OCI-LY3 (cell line): ENCODE results near the gene NOB1.

Experiments used
- H2AFZ ChIP-seq: fragments of 200-600, 300-600 bp; shearing (Covaris generic); 2 replicates; pipeline ENCODE4 v1.6.0; 2014; ENCODE audit warnings: antibody characterized with exemption, low read depth, low read length
- H3K27ac ChIP-seq: fragments of 200-600, 300-600 bp; sonication (generic); 2 replicates; pipeline ENCODE4 v1.5.1; 2014; ENCODE audit warnings: mild to moderate bottlenecking, low read length, moderate library complexity, mixed read lengths
- H3K27me3 ChIP-seq: fragments of 200-600, 300-600 bp; sonication (generic); 2 replicates; pipeline ENCODE4 v1.6.1; 2014; ENCODE audit warnings: low read depth, low read length, mixed read lengths
- H3K36me3 ChIP-seq: fragments of 200-600, 300-600 bp; sonication (generic); replicated peaks from 2 replicates; pipeline ENCODE3; 2014; ENCODE audit warnings: low read depth, low read length, mixed read lengths
- H3K4me1 ChIP-seq: fragments of 300-600, 200-600 bp; sonication (generic); 2 replicates; pipeline ENCODE4 v1.6.1; 2014; ENCODE audit warnings: low read length, mixed read lengths
- H3K4me2 ChIP-seq: fragments of 200-600, 300-600 bp; sonication (generic); 2 replicates; pipeline ENCODE4 v1.6.1; 2014; ENCODE audit warnings: low read length, mixed read lengths
- H3K4me3 ChIP-seq: fragments of 300-600, 200-600 bp; sonication (generic); 2 replicates; pipeline ENCODE4 v1.5.1; 2014; ENCODE audit warnings: antibody characterized with exemption, mild to moderate bottlenecking, low read length, moderate library complexity
- H3K79me2 ChIP-seq: fragments of 300-600, 200-600 bp; shearing (Covaris generic); 2 replicates; pipeline ENCODE4 v1.6.1; 2014; ENCODE audit warnings: mild to moderate bottlenecking, low read length, mixed read lengths
- H3K9ac ChIP-seq: fragments of 300-600, 200-600 bp; shearing (Covaris generic); 2 replicates; pipeline ENCODE4 v1.6.0; 2014; ENCODE audit warnings: mild to moderate bottlenecking, low read length, moderate library complexity
- H3K9me3 ChIP-seq: fragments of 200-600, 300-600 bp; shearing (Covaris generic); 2 replicates; pipeline ENCODE4 v1.6.1; 2014; ENCODE audit warnings: low read length, mixed read lengths; ENCODE audit not compliant: insufficient read depth
- H4K20me1 ChIP-seq: fragments of 200-600, 300-600 bp; sonication (generic); 2 replicates; pipeline ENCODE4 v1.6.1; 2016; ENCODE audit warnings: low read length, mixed read lengths; ENCODE audit not compliant: insufficient read depth
- CTCF ChIP-seq: fragments of 200-600, 300-600 bp; sonication (generic); IDR thresholded peaks from 2 replicates; pipeline ENCODE4 v1.5.1; 2014; ENCODE audit warnings: antibody characterized with exemption, low read length, low read depth
- EZH2phosphoT487 ChIP-seq: fragments of 200-600 bp; shearing (Covaris generic); IDR thresholded peaks from 2 replicates; pipeline ENCODE4 v1.6.1; 2018; ENCODE audit warnings: antibody characterized with exemption, mixed run types, low read depth

Gene NOB1

GRCh38 chr16:69698404-69698803 lies 56.3 kb downstream of the NOB1 start:
- Histone ChIP-seq H3K4me3 (no peak overlapping the region), H3K27me3 (no peaks in the 10 kb centered on the region), H3K4me1 (no peaks in the 10 kb centered on the region), H3K27ac (no peak overlapping the region), H3K4me2 (no peak overlapping the region), H3K9me3 (no peaks in the 10 kb centered on the region), H3K9ac (no peak overlapping the region), H4K20me1 (0 out of 2 replicates have a peak, but pooled peaks cover 6% of the 10 kb centered on the region), H2AFZ (no peak overlapping the region), H3K79me2 (no peaks in the 10 kb centered on the region; the same call in 1 of the 2 replicates), H3K36me3 (peaks cover 52% of the 10 kb centered on the region)
- TF ChIP-seq CTCF (no peak), EZH2phosphoT487 (no peak)

- H2AFZ ChIP-seq: no peak overlapping the region
- H3K9ac ChIP-seq: no peak overlapping the region
- H3K36me3 ChIP-seq: peaks cover 50% of the 10 kb centered on the region
- 0 out of 2 replicates have a peak, but pooled peaks cover 10% of the 10 kb centered on the region for H4K20me1 ChIP-seq
- no peak overlapping the region for H3K27ac ChIP-seq
- no peaks in the 10 kb centered on the region for H3K27me3 ChIP-seq
- H3K4me3 ChIP-seq: no peak overlapping the region
- no peaks in the 10 kb centered on the region for H3K9me3 ChIP-seq
- no peaks in the 10 kb centered on the region; the same call in 1 of the 2 replicates for H3K79me2 ChIP-seq
- no peak overlapping the region for H3K4me2 ChIP-seq
- H3K4me1 ChIP-seq: no peaks in the 10 kb centered on the region
- no peak for TF ChIP-seq CTCF
- no peak for TF ChIP-seq EZH2phosphoT487
Measured at GRCh38 chr16:69693916-69694315, 60.8 kb downstream of the NOB1 start.

- TF ChIP-seq EZH2phosphoT487: no peak
- no peak for TF ChIP-seq CTCF
- Histone ChIP-seq H3K27ac (no peak overlapping the region), H4K20me1 (0 out of 2 replicates have a peak, but pooled peaks cover 10% of the 10 kb centered on the region), H3K4me3 (no peak overlapping the region), H3K36me3 (peaks cover 47% of the 10 kb centered on the region), H3K9me3 (no peaks in the 10 kb centered on the region), H3K4me2 (no peak overlapping the region), H3K27me3 (no peaks in the 10 kb centered on the region), H3K9ac (no peak overlapping the region), H3K4me1 (no peaks in the 10 kb centered on the region), H2AFZ (no peak overlapping the region), H3K79me2 (no peaks in the 10 kb centered on the region; the same call in 1 of the 2 replicates)
Measured at GRCh38 chr16:69691980-69692911, 62.5 kb downstream of the NOB1 start.
